Lower leg skin (tissue), 3 donors: Measurements from ENCODE around the gene MYLK4.

Source experiments
- CTCF ChIP-seq, 3 donors: fragments of 450-650 bp; IDR thresholded peaks; one replicate each; pipeline ENCODE4 v1.5.1; 2016; ENCODE audit warnings: antibody characterized with exemption in 3 of 3, mild to moderate bottlenecking in 3 of 3, moderate library complexity in 2 of 3
- POLR2A ChIP-seq, 2 donors: fragments of 450-650 bp; IDR thresholded peaks; one replicate each; pipeline ENCODE4 v1.6.1; 2016 to 2017; ENCODE audit warnings: antibody characterized with exemption in 2 of 2, mild to moderate bottlenecking in 1 of 2, moderate library complexity in 1 of 2

DNA sequence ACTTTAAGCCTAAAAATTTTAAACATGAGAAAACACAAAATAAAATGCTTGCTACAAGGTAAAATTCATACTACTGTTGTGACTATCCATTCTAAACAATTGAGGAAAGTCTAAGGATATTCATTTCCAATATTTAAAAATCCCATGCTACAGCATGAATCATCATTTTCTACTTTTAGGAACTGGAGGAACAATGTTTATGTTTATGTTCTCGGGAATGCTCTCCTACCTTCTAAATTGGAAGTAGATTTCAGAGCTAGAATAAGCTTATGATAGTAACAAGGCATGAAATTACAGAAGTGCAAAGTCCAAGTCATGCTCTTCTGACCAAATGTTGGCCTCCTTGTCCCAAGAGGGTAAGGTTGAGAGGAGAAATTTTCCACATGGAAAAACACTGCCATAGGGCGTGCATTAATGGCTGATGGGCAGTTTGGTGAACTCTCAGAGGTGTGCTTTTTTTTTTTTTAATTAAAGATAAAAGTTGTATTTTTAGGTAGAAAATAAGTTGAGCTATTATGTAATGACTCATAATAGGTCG lies 6.0 kb upstream of the MYLK4 start:
- TF ChIP-seq CTCF (IDR thresholded peaks at IDR 0.05) (no peak), POLR2A (IDR thresholded peaks at IDR 0.05) (no peak)
